ENCODE results near the gene TSEN15.
A peak's percentile ranks its signal among the peaks of the same experiment; 100 is the strongest.

TSEN15 gene

DNA sequence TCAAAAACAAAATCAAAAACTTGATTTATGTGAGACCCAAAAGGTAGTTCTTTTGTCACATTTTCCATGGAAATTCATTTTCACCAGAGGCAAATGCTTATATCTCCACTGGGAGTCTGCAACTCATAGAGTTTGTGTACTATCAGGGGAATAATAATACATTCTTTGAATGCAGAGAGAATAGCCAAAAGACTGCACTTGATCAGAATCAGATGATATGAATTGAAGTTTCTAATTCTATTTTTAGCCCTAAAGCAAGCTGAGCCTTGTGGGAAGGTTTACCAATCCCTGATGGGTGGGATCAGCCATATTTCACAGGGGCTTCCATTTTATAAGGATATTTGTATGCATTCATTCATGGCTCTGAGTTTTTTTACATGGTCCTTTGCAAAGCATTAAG lies 49.6 kb downstream of the TSEN15 start:
- no peak for DNase-seq (ENCODE audit: low read depth in 2 of 2)

DNA sequence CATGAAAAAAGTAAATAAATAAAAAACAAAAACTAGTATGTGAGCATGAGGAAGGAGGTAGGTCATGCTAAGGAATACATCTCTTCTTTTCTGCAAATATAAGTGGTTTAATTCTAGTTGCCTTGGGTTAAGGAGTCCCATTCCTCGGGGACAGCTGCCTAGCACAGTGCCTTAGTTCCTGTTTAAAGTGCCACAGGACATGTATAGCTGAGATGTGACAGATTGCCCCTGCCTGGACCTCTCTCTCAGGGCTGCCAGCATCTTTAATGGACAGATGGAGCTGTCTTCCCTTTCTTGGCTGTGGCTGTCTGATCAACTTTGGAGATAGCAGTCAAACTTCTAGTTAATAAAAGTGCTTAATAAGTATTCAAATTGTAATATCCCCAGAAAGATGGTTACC lies 50.0 kb downstream of the TSEN15 start:
- DNase-seq (ENCODE audit: low read depth in 2 of 2): no peak

- peak in 1 of 2 donors; percentile 2 for DNase-seq (ENCODE audit: low read depth in 2 of 2)
Observed at GRCh38 chr1:184110272-184111204, 59.0 kb downstream of the TSEN15 start.

GRCh38 chr1:184112176-184112948 lies 60.8 kb downstream of the TSEN15 start:
- DNase-seq (ENCODE audit: low read depth in 2 of 2): no peak

- no peak for DNase-seq (ENCODE audit: low read depth in 2 of 2)
Observed at GRCh38 chr1:184113251-184113650, 61.7 kb downstream of the TSEN15 start.

GRCh38 chr1:184114818-184115398 lies 63.4 kb downstream of the TSEN15 start:
- DNase-seq (ENCODE audit: low read depth in 2 of 2): no peak

- DNase-seq (ENCODE audit: low read depth in 2 of 2): no peak
Observed at GRCh38 chr1:184116287-184116686, 64.8 kb downstream of the TSEN15 start.

GRCh38 chr1:184118046-184118445 lies 66.5 kb downstream of the TSEN15 start:
- DNase-seq (ENCODE audit: low read depth in 2 of 2): no peak

Data from stimulated activated CD8-positive, alpha-beta memory T cell treated with anti-CD3 and anti-CD28 coated beads, Interleukin-7, amount 100 ng/mL, for 4 hours (primary cell).